HS-5 (cell line): ENCODE results near the gene IQGAP1.

Experiments used
- DNase-seq: peaks from one replicate; pipeline ENCODE4 v3.0.0-alpha.2; 2012; ENCODE audit warnings: low read depth

The IQGAP1 gene

DNA sequence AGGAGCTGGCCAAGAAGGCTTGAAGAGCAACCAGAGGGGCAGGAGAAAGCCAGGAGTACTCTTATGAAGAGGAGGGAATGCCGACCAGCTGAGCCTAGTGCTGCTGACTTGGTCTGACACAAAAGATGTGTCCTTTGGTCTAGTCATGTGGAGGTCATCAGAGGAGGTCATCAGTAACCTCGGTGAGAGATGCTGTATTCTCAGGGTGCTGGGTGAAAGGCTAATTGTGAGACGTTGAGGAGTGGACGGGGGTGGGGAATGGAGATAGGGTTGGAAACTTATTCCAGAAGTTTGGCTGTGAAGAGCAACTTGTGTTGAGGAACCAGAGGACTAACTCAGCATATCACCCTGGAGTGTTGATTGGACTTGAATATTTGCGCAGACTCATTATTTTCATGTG is 147.2 kb downstream of the IQGAP1 start:
- no peak for DNase-seq

DNA sequence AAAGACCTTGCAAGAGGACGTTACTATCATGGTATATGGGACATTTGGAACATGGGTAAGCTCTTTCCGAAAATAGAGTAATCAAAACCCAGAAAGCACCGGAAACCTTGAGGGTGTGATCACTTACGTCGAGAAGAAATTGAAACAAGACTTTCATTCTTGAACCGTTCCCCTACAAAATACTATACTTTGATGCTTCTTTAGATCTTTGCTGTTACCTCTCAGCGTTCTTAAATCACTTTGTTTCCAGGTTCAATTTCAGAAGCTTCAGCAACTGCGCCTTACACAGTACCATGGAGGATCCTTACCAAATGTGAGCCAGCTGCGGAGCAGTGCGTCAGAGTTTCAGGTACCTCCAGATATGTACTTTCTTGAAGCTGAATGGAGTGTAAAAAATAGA is 151.7 kb downstream of the IQGAP1 start:
- DNase-seq, result no peak

DNA sequence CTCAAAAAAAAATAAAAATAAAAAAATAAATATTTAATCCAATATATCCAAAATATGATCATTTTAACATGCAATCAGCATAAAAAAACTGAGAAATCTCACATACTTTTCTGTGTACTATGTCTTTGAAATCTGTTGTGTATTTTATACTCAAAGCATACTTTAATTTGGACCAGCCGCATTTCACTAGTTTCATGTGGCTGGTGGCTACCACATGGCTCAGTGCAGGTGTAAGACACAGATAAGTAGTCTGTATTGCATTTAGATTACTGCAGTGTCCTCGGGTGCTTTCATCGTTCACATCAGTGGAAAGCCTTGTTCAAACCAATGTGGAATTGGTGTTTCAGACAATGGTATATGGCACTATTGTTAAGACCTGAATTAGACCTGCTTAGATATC is 152.7 kb downstream of the IQGAP1 start:
- no peak for DNase-seq

DNA sequence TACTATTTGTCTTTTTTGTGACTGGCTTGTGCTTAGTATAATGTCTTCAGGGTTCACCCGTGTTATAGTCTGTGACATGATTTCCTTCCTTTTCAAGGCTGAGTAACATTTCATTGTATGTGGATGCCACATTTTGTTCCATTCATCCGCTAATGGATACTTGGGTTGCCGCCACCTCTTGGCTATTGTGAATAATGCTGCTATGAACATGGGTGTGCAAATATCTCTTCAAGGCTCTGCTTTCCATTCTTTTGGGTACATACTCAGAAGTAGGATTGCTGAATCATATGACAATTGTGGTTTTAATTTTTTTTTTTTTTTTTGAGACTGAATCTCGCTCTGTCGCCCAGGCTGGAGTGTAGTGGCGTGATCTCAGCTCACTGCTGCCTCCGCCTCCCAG is 157.1 kb downstream of the IQGAP1 start:
- no peak for DNase-seq

DNA sequence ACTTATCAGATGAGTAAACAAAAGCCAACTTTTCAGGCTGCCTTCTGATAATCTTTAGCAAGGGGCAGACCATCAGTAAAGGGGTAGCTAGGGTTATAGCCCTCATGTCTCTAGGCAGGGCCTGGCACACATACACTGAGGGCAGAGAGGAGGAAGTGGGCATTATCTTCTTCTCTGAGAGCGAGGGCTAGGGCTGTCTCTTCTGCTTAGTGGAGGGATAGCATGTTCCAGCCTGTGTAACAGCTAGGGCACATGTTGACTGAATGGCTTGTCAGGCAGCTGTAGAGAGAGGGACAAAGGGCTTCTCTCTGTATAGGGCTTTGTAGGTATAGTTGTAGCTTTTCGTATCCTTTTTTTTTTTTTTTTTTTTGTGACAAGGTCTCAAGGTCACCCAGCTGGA is 159.5 kb downstream of the IQGAP1 start:
- DNase-seq, result no peak

DNA sequence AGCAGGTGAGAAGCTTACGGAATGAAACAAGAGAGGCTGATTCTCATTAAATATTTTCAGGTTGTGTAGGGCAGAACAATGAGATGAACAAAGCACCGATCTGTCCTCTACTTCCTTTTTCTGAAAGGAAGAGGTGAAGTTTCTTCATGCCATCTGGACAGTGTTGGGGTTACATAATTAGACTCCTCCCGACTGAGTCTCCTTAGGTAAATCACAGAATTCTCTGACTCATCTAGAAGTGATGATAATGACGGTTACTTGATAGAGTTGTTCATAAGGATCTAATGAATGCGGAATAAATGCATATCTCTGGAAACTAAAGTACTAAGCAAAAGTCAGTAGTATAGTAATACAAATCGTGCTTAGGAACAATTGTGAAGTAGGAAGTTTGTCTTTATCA is 162.9 kb downstream of the IQGAP1 start:
- no peak for DNase-seq
